Ishikawa (cell line): Measurements from ENCODE around the gene RCL1.

Source experiments
- CEBPB ChIP-seq: IDR thresholded peaks from 2 replicates; pipeline ENCODE4 v1.6.1; 2012
- CREB1 ChIP-seq: IDR thresholded peaks from 2 replicates; pipeline ENCODE4 v1.6.1; 2012; ENCODE audit warnings: low read depth
- EGR1 ChIP-seq: IDR thresholded peaks from 2 replicates; pipeline ENCODE4 v1.6.1; 2012
- EP300 ChIP-seq: IDR thresholded peaks from 2 replicates; pipeline ENCODE4 v1.6.1; 2012; ENCODE audit warnings: borderline replicate concordance
- FOXM1 ChIP-seq: IDR thresholded peaks from 2 replicates; pipeline ENCODE4 v1.6.1; 2012; ENCODE audit warnings: low read depth, borderline replicate concordance
- MAX ChIP-seq: IDR thresholded peaks from 2 replicates; pipeline ENCODE4 v1.6.1; 2012
- NFIC ChIP-seq: IDR thresholded peaks from 2 replicates; pipeline ENCODE4 v1.6.1; 2012
- RAD21 ChIP-seq: IDR thresholded peaks from 2 replicates; pipeline ENCODE4 v1.6.1; 2012; ENCODE audit warnings: low read depth
- TAF1 ChIP-seq: IDR thresholded peaks from 2 replicates; pipeline ENCODE4 v1.6.1; 2012; ENCODE audit warnings: low read depth, mild to moderate bottlenecking
- TCF12 ChIP-seq: IDR thresholded peaks from 2 replicates; pipeline ENCODE4 v1.6.1; 2012; ENCODE audit warnings: low read depth
- TEAD4 ChIP-seq: IDR thresholded peaks from 2 replicates; pipeline ENCODE4 v1.6.1; 2012
- USF1 ChIP-seq: IDR thresholded peaks from 2 replicates; pipeline ENCODE4 v1.6.1; 2012
- YY1 ChIP-seq: IDR thresholded peaks from 2 replicates; pipeline ENCODE4 v1.6.1; 2012; ENCODE audit warnings: low read depth
- ZBTB7A ChIP-seq: IDR thresholded peaks from 2 replicates; pipeline ENCODE4 v1.6.1; 2012; ENCODE audit warnings: low read depth
- TF ChIP-seq, protein P1 (sequence below): IDR thresholded peaks from 2 replicates; pipeline ENCODE4 v1.6.1; 2012; ENCODE audit warnings: low read depth, mild to moderate bottlenecking

RCL1 gene

DNA sequence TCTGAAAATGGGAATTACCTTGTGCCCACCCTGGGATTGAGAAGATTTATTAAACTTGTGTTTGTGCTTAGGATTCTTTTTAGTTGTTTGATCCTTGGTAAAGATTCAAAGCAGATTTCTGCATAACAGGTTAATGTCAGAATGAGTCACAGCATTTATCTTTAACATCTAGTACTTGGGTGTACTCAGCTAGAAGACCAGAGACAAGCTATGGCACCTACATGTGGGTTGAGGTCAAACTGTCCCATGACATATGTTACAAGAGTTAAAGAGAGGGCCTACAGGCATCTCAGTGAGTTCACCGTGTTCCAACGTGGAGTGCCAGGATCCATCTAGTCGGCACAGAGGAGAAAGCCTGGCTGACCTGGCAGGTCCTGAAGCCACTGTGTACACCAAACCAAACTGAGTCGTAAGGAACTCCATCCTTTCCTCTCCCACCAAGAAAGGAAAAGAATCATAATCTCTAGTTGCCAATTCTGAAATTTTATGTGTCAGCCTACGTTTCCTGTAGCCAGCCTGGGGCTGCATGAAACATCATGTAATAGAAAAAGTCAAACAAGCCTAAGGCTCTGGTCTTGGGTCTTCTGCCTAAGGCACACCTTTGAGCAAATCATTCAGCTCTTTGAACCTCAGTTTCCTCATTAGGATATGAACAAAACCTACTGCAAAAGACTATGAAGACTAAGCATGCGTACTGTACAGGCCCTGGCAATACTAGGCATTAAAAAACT is 73.7 kb downstream of the RCL1 start:
- TF ChIP-seq EGR1 (no peak), MAX (no peak)
- TF ChIP-seq, protein P1, sequence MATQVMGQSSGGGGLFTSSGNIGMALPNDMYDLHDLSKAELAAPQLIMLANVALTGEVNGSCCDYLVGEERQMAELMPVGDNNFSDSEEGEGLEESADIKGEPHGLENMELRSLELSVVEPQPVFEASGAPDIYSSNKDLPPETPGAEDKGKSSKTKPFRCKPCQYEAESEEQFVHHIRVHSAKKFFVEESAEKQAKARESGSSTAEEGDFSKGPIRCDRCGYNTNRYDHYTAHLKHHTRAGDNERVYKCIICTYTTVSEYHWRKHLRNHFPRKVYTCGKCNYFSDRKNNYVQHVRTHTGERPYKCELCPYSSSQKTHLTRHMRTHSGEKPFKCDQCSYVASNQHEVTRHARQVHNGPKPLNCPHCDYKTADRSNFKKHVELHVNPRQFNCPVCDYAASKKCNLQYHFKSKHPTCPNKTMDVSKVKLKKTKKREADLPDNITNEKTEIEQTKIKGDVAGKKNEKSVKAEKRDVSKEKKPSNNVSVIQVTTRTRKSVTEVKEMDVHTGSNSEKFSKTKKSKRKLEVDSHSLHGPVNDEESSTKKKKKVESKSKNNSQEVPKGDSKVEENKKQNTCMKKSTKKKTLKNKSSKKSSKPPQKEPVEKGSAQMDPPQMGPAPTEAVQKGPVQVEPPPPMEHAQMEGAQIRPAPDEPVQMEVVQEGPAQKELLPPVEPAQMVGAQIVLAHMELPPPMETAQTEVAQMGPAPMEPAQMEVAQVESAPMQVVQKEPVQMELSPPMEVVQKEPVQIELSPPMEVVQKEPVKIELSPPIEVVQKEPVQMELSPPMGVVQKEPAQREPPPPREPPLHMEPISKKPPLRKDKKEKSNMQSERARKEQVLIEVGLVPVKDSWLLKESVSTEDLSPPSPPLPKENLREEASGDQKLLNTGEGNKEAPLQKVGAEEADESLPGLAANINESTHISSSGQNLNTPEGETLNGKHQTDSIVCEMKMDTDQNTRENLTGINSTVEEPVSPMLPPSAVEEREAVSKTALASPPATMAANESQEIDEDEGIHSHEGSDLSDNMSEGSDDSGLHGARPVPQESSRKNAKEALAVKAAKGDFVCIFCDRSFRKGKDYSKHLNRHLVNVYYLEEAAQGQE = no peak

- TF ChIP-seq ZBTB7A = no peak
Observed at GRCh38 chr9:4873066-4873465, 80.3 kb downstream of the RCL1 start.

DNA sequence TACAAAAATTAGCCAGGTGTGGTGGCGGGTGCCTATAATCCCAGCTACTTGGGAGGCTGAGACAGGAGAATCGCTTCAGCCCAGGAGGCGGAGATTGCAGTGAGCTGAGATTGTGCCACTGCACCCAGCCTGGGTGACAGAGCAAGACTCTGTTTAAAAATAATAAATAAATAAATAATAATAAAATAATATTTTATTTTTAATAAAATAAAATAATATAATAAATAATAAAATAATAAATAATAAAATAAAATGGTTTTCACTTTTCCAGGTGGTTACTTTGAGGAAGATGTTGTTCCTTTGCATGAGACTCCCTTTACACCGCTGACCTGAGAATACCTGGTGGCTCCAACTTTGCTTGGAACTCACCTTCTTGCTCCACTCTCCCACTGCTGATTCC is 82.8 kb downstream of the RCL1 start:
- TF ChIP-seq EP300 (no peak), TEAD4 (no peak), NFIC (no peak), USF1 (no peak), CEBPB (no peak), RAD21 (no peak), YY1 (no peak), CREB1 (no peak), TCF12 (no peak), FOXM1 (no peak), ZBTB7A (no peak)
- TF ChIP-seq, protein P1 = no peak

- no peak for TF ChIP-seq TCF12
- no peak for TF ChIP-seq EGR1
- TF ChIP-seq CREB1 = no peak
- TF ChIP-seq MAX = no peak
- TF ChIP-seq NFIC = no peak
- no peak for TF ChIP-seq CEBPB
- TF ChIP-seq ZBTB7A = no peak
- TF ChIP-seq TAF1 = no peak
- TF ChIP-seq USF1 = no peak
- TF ChIP-seq EP300 = no peak
- TF ChIP-seq FOXM1 = no peak
- TF ChIP-seq YY1 = no peak
- TF ChIP-seq, protein P1 = no peak
- no peak for TF ChIP-seq RAD21
Observed at GRCh38 chr9:4879115-4879558, 86.4 kb downstream of the RCL1 start.

DNA sequence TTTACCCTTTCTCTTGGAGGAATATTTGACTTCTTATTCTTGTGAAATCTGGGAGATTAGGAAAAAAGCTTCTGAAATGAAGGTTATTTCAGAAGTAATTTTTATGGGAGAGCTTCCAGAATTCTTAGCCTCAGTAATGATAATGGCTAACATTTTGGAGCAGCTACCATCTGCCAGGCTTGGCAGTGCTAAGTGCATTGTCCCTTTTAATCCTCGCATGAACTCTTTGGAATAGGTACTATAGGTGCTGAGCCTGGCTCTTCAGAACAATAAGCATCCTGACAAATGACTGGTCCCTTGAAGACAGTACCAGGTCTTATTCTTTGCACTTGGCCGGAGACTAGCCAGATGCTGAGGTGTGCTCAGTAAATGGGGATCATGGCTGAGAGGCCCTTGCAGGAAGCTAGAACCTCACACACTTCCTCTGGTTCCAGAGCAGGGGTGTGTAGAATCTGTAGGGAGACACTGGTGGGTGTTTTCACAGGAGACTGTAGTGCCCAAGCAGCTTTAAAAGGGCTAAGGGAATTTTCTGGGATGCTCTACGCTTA is 90.7 kb downstream of the RCL1 start:
- TF ChIP-seq RAD21 = no peak
- TF ChIP-seq TEAD4 = no peak
- TF ChIP-seq EGR1 = no peak
- no peak for TF ChIP-seq TAF1
- TF ChIP-seq MAX = no peak
- TF ChIP-seq, protein P1 = no peak
- no peak for TF ChIP-seq ZBTB7A
- no peak for TF ChIP-seq NFIC
- no peak for TF ChIP-seq CREB1
- TF ChIP-seq CEBPB = no peak
- TF ChIP-seq YY1 = no peak
- no peak for TF ChIP-seq FOXM1
- TF ChIP-seq USF1 = no peak
